ENCODE results near the gene ZNF469. TPM values are rescaled to one million over a fixed set of nuclear protein-coding genes. Genes with fewer than 3 reads are reported as not detected.

ZNF469 gene
- total RNA-seq, 1 experiment from 2014 or later = 0.09 TPM

GRCh38 chr16:88430185-88430523 is 47.4 kb downstream of the ZNF469 start:
- BruUV-seq (replicated peaks) = no TSS peak
- no peak for DNase-seq (ENCODE audit: low spot score)
- H3K27me3 ChIP-seq (replicated peaks; ENCODE audit: insufficient read depth, low read depth, low read length, poor library complexity) = peaks cover 36% of the 10 kb centered on the region
- peak overlapping the region; percentile 24 for H3K4me3 ChIP-seq (ENCODE audit: low read depth, low read length, poor library complexity, severe bottlenecking)
- intact Hi-C loops (cut with micrococcal nuclease; ENCODE audit: unreplicated experiment) = loop anchor here (10.0 kb wide), 1 partner anchor 475 kb away; the partner anchor contains the start of gene BANP
- no peaks in the 10 kb centered on the region for H3K4me1 ChIP-seq (ENCODE audit: insufficient read depth, low read length, poor library complexity, severe bottlenecking)
- H3K36me3 ChIP-seq (ENCODE audit: insufficient read depth, low read length, poor library complexity, severe bottlenecking) = no peaks in the 10 kb centered on the region
- no peak for TF ChIP-seq CTCF (conservative IDR thresholded peaks at IDR 0.05; ENCODE audit: low read depth, low read length)
- TF ChIP-seq EZH2 (IDR thresholded peaks at IDR 0.05; ENCODE audit: borderline replicate concordance, low read depth, low read length, poor library complexity, severe bottlenecking) = no peak
- H3K9me3 ChIP-seq (ENCODE audit: low read depth, low read length, poor library complexity, severe bottlenecking) = no peaks in the 10 kb centered on the region
- H3K27ac ChIP-seq (ENCODE audit: low read depth, low read length, poor library complexity, severe bottlenecking) = no peak overlapping the region
- ChIA-PET CTCF (no interaction called here), POLR2A (ENCODE audit: low non-redundant PET) (interaction anchor here (0.6 kb wide), 1 partner anchor 649 kb away, joined by 4 read pairs; no protein-coding TSS in a partner anchor)

GRCh38 chr16:88430524-88431446 is 48.0 kb downstream of the ZNF469 start:
- Histone ChIP-seq H3K4me3 (ENCODE audit: low read depth, low read length, poor library complexity, severe bottlenecking) (peak overlapping the region; percentile 24), H3K9me3 (ENCODE audit: low read depth, low read length, poor library complexity, severe bottlenecking) (no peaks in the 10 kb centered on the region), H3K4me1 (ENCODE audit: insufficient read depth, low read length, poor library complexity, severe bottlenecking) (no peaks in the 10 kb centered on the region), H3K27ac (ENCODE audit: low read depth, low read length, poor library complexity, severe bottlenecking) (no peak overlapping the region), H3K27me3 (replicated peaks; ENCODE audit: insufficient read depth, low read depth, low read length, poor library complexity) (peaks cover 36% of the 10 kb centered on the region), H3K36me3 (ENCODE audit: insufficient read depth, low read length, poor library complexity, severe bottlenecking) (no peaks in the 10 kb centered on the region)
- DNase-seq (ENCODE audit: low spot score) = no peak
- BruUV-seq (replicated peaks) = no TSS peak
- CTCF ChIA-PET = no interaction called here
- POLR2A ChIA-PET (ENCODE audit: low non-redundant PET) = interaction anchor here (0.6 kb wide), 1 partner anchor 650 kb away, joined by 4 read pairs; no protein-coding TSS in a partner anchor
- TF ChIP-seq EZH2 (IDR thresholded peaks at IDR 0.05; ENCODE audit: borderline replicate concordance, low read depth, low read length, poor library complexity, severe bottlenecking) (peak; percentile 94), CTCF (conservative IDR thresholded peaks at IDR 0.05; ENCODE audit: low read depth, low read length) (no peak)
- intact Hi-C loops (cut with micrococcal nuclease; ENCODE audit: unreplicated experiment) = loop anchor here (10.0 kb wide), 1 partner anchor 476 kb away; the partner anchor contains the start of gene BANP

GRCh38 chr16:88431651-88432050 is 48.9 kb downstream of the ZNF469 start:
- ChIA-PET POLR2A (ENCODE audit: low non-redundant PET) (no interaction called here), CTCF (no interaction called here)
- no peaks in the 10 kb centered on the region for H3K4me1 ChIP-seq (ENCODE audit: insufficient read depth, low read length, poor library complexity, severe bottlenecking)
- intact Hi-C loops (cut with micrococcal nuclease; ENCODE audit: unreplicated experiment) = loop anchor here (10.0 kb wide), 1 partner anchor 477 kb away; the partner anchor contains the start of gene BANP
- peaks cover 36% of the 10 kb centered on the region for H3K27me3 ChIP-seq (replicated peaks; ENCODE audit: insufficient read depth, low read depth, low read length, poor library complexity)
- H3K36me3 ChIP-seq (ENCODE audit: insufficient read depth, low read length, poor library complexity, severe bottlenecking) = no peaks in the 10 kb centered on the region
- BruUV-seq (replicated peaks) = no TSS peak
- no peak for DNase-seq (ENCODE audit: low spot score)
- no peak overlapping the region for H3K4me3 ChIP-seq (ENCODE audit: low read depth, low read length, poor library complexity, severe bottlenecking)
- TF ChIP-seq CTCF (conservative IDR thresholded peaks at IDR 0.05; ENCODE audit: low read depth, low read length) (no peak), EZH2 (IDR thresholded peaks at IDR 0.05; ENCODE audit: borderline replicate concordance, low read depth, low read length, poor library complexity, severe bottlenecking) (no peak)
- no peak overlapping the region for H3K27ac ChIP-seq (ENCODE audit: low read depth, low read length, poor library complexity, severe bottlenecking)
- H3K9me3 ChIP-seq (ENCODE audit: low read depth, low read length, poor library complexity, severe bottlenecking) = no peaks in the 10 kb centered on the region

Data from A673 (cell line).